ENCODE measurements around the gene LYZL2. TPM values are rescaled to one million over a fixed set of nuclear protein-coding genes. Genes with fewer than 3 reads are reported as not detected.
"Not testable (repeated sequence)": the region's sequence is repeated elsewhere in the genome, so short reads cannot be mapped to it uniquely, and the experiment has no call there.

LYZL2 gene
- total RNA-seq, 1 experiment from 2014 or later = not detected

GRCh38 chr10:30596013-30596412, 33.5 kb downstream of the LYZL2 start:
- POLR2A ChIA-PET (ENCODE audit: low non-redundant PET) = interaction anchor here (0.6 kb wide), 1 partner anchor 247 kb away, joined by 9 read pairs; the partner anchor contains the start of gene MTPAP
- CTCF ChIA-PET = no interaction called here
- no peaks in the 10 kb centered on the region for H3K27me3 ChIP-seq (replicated peaks; ENCODE audit: insufficient read depth, low read depth, low read length, poor library complexity)

GRCh38 chr10:30594077-30594476, 35.5 kb downstream of the LYZL2 start:
- TF ChIP-seq EZH2 (IDR thresholded peaks at IDR 0.05; ENCODE audit: borderline replicate concordance, low read depth, low read length, poor library complexity, severe bottlenecking) (no peak), CTCF (conservative IDR thresholded peaks at IDR 0.05; ENCODE audit: low read depth, low read length) (no peak)
- BruUV-seq (replicated peaks) = no TSS peak
- POLR2A ChIA-PET (ENCODE audit: low non-redundant PET) = no interaction called here
- H3K27ac ChIP-seq (ENCODE audit: low read depth, low read length, poor library complexity, severe bottlenecking) = no peak overlapping the region
- H3K27me3 ChIP-seq (replicated peaks; ENCODE audit: insufficient read depth, low read depth, low read length, poor library complexity) = no peaks in the 10 kb centered on the region
- peaks cover 23% of the 10 kb centered on the region for H3K4me1 ChIP-seq (ENCODE audit: insufficient read depth, low read length, poor library complexity, severe bottlenecking)
- CTCF ChIA-PET = no interaction called here
- no peaks in the 10 kb centered on the region for H3K9me3 ChIP-seq (ENCODE audit: low read depth, low read length, poor library complexity, severe bottlenecking)
- no peak overlapping the region for H3K4me3 ChIP-seq (ENCODE audit: low read depth, low read length, poor library complexity, severe bottlenecking)
- no peaks in the 10 kb centered on the region for H3K36me3 ChIP-seq (ENCODE audit: insufficient read depth, low read length, poor library complexity, severe bottlenecking)
- intact Hi-C loops (cut with micrococcal nuclease; ENCODE audit: unreplicated experiment) = loop anchor here (10.0 kb wide), 1 partner anchor 599 kb away; no protein-coding TSS in a partner anchor
- no peak for DNase-seq (ENCODE audit: low spot score)

More at GRCh38 chr10:30596013-30596412, 33.5 kb downstream of the LYZL2 start:
- Histone ChIP-seq H3K36me3 (ENCODE audit: insufficient read depth, low read length, poor library complexity, severe bottlenecking) (no peaks in the 10 kb centered on the region), H3K4me3 (ENCODE audit: low read depth, low read length, poor library complexity, severe bottlenecking) (no peak overlapping the region), H3K4me1 (ENCODE audit: insufficient read depth, low read length, poor library complexity, severe bottlenecking) (peaks cover 23% of the 10 kb centered on the region), H3K27ac (ENCODE audit: low read depth, low read length, poor library complexity, severe bottlenecking) (no peak overlapping the region), H3K9me3 (ENCODE audit: low read depth, low read length, poor library complexity, severe bottlenecking) (no peaks in the 10 kb centered on the region)
- TF ChIP-seq EZH2 (IDR thresholded peaks at IDR 0.05; ENCODE audit: borderline replicate concordance, low read depth, low read length, poor library complexity, severe bottlenecking) = no peak
- no peak for DNase-seq (ENCODE audit: low spot score)
- intact Hi-C loops (cut with micrococcal nuclease; ENCODE audit: unreplicated experiment) = loop anchor here (10.0 kb wide), 1 partner anchor 601 kb away; no protein-coding TSS in a partner anchor
- BruUV-seq (replicated peaks) = no TSS peak

- BruUV-seq (replicated peaks); H3K4me3 ChIP-seq (ENCODE audit: low read depth, low read length, poor library complexity, severe bottlenecking); H3K9me3 ChIP-seq (ENCODE audit: low read depth, low read length, poor library complexity, severe bottlenecking); H3K27ac ChIP-seq (ENCODE audit: low read depth, low read length, poor library complexity, severe bottlenecking); CTCF ChIA-PET; POLR2A ChIA-PET (ENCODE audit: low non-redundant PET); H3K27me3 ChIP-seq (replicated peaks; ENCODE audit: insufficient read depth, low read depth, low read length, poor library complexity); H3K36me3 ChIP-seq (ENCODE audit: insufficient read depth, low read length, poor library complexity, severe bottlenecking); DNase-seq (ENCODE audit: low spot score): not testable (repeated sequence)
- peaks cover 18% of the 10 kb centered on the region for H3K4me1 ChIP-seq (ENCODE audit: insufficient read depth, low read length, poor library complexity, severe bottlenecking)
- intact Hi-C loops (cut with micrococcal nuclease; ENCODE audit: unreplicated experiment) = loop anchor here (10.0 kb wide), 1 partner anchor 598 kb away; no protein-coding TSS in a partner anchor
These were observed 36.8 kb downstream of the LYZL2 start for GRCh38 chr10:30592770-30593169.

GRCh38 chr10:30591249-30591670, 38.3 kb downstream of the LYZL2 start:
- BruUV-seq (replicated peaks) = no TSS peak
- CTCF ChIA-PET = interaction anchor here (0.6 to 1.7 kb wide), 13 partner anchors 10 to 1207 kb away, joined by 3 to 19 read pairs (median 5); no protein-coding TSS in a partner anchor
- POLR2A ChIA-PET (ENCODE audit: low non-redundant PET) = no interaction called here
- TF ChIP-seq CTCF (conservative IDR thresholded peaks at IDR 0.05; ENCODE audit: low read depth, low read length) (peak; percentile 82), EZH2 (IDR thresholded peaks at IDR 0.05; ENCODE audit: borderline replicate concordance, low read depth, low read length, poor library complexity, severe bottlenecking) (no peak)
- Histone ChIP-seq H3K4me3 (ENCODE audit: low read depth, low read length, poor library complexity, severe bottlenecking) (no peak overlapping the region), H3K27me3 (replicated peaks; ENCODE audit: insufficient read depth, low read depth, low read length, poor library complexity) (no peaks in the 10 kb centered on the region), H3K4me1 (ENCODE audit: insufficient read depth, low read length, poor library complexity, severe bottlenecking) (peaks cover 6% of the 10 kb centered on the region), H3K9me3 (ENCODE audit: low read depth, low read length, poor library complexity, severe bottlenecking) (no peaks in the 10 kb centered on the region), H3K27ac (ENCODE audit: low read depth, low read length, poor library complexity, severe bottlenecking) (no peak overlapping the region), H3K36me3 (ENCODE audit: insufficient read depth, low read length, poor library complexity, severe bottlenecking) (no peaks in the 10 kb centered on the region)
- intact Hi-C loops (cut with micrococcal nuclease; ENCODE audit: unreplicated experiment) = loop anchor here (2.0 to 10.0 kb wide), 2 partner anchors 198 to 596 kb away; no protein-coding TSS in a partner anchor
- peak; percentile 67 for DNase-seq (ENCODE audit: low spot score)

Measured in A673 (cell line).